Activated CD8-positive, alpha-beta memory T cell treated with anti-CD3 and anti-CD28 coated beads for 24 hours (primary cell): ENCODE data around the gene KCNH5.

ENCODE experiments used
- DNase-seq: peaks from one replicate; pipeline ENCODE4 v3.0.0-alpha.2; 2020

The KCNH5 gene

GRCh38 chr14:62734831-62735230 is 310.4 kb downstream of the KCNH5 start:
- DNase-seq = no peak

- DNase-seq = no peak
Observed at GRCh38 chr14:62722406-62722805, 322.9 kb downstream of the KCNH5 start.

- DNase-seq = no peak
Observed at GRCh38 chr14:62718629-62719028, 326.6 kb downstream of the KCNH5 start.

- no peak for DNase-seq
Observed at GRCh38 chr14:62711351-62712023, 333.8 kb downstream of the KCNH5 start.

GRCh38 chr14:62710811-62711210 is 334.4 kb downstream of the KCNH5 start:
- DNase-seq = no peak

GRCh38 chr14:62709773-62710172 is 335.5 kb downstream of the KCNH5 start:
- no peak for DNase-seq

GRCh38 chr14:62706217-62706616 is 339.0 kb downstream of the KCNH5 start:
- no peak for DNase-seq

GRCh38 chr14:62697461-62697860 is 347.8 kb downstream of the KCNH5 start:
- no peak for DNase-seq

GRCh38 chr14:62696929-62697328 is 348.3 kb downstream of the KCNH5 start:
- DNase-seq = no peak

GRCh38 chr14:62696331-62696924 is 348.8 kb downstream of the KCNH5 start:
- no peak for DNase-seq

- no peak for DNase-seq
Observed at GRCh38 chr14:62694075-62694474, 351.2 kb downstream of the KCNH5 start.

GRCh38 chr14:62692490-62693106 is 352.7 kb downstream of the KCNH5 start:
- DNase-seq = no peak

- no peak for DNase-seq
Observed at GRCh38 chr14:62691647-62692489, 353.4 kb downstream of the KCNH5 start.

- no peak for DNase-seq
Observed at GRCh38 chr14:62689733-62690132, 355.5 kb downstream of the KCNH5 start.

- DNase-seq = no peak
Observed at GRCh38 chr14:62687818-62688217, 357.4 kb downstream of the KCNH5 start.

- no peak for DNase-seq
Observed at GRCh38 chr14:62684376-62684775, 360.9 kb downstream of the KCNH5 start.

- no peak for DNase-seq
Observed at GRCh38 chr14:62682208-62682607, 363.1 kb downstream of the KCNH5 start.

- no peak for DNase-seq
Observed at GRCh38 chr14:62674563-62675237, 370.6 kb downstream of the KCNH5 start.

GRCh38 chr14:62673014-62673755 is 372.1 kb downstream of the KCNH5 start:
- no peak for DNase-seq

GRCh38 chr14:62670526-62670925 is 374.7 kb downstream of the KCNH5 start:
- no peak for DNase-seq

GRCh38 chr14:62667421-62667914 is 377.8 kb downstream of the KCNH5 start:
- no peak for DNase-seq

- DNase-seq = no peak
Observed at GRCh38 chr14:62665286-62665685, 380.0 kb downstream of the KCNH5 start.
